H1 (cell line): Measurements from ENCODE around the gene EPHA7. TPM values are rescaled to one million over a fixed set of nuclear protein-coding genes. Genes with fewer than 3 reads are reported as not detected.

Experiments used
- CTCF ChIA-PET: fragments of 300-600 bp; sonication (Branson Sonifier 250); formaldehyde crosslinking; loops from one replicate; lab custom pipeline; 2021; ENCODE audit not compliant: partially characterized antibody; lab: Charles Lee
- POLR2A ChIA-PET: fragments of 300-600 bp; sonication (Branson Sonifier 250); formaldehyde crosslinking; loops from one replicate; lab custom pipeline; 2021; ENCODE audit warnings: inconsistent platforms; ENCODE audit not compliant: partially characterized antibody; lab: Charles Lee
- DNase-seq, 2 experiments: peaks; one replicate each; pipeline versions ENCODE4 v3.0.0 to v3.0.0-alpha.2; 2010 to 2022; ENCODE audit warnings: low spot score in 2 of 2, low read depth in 1 of 2, mixed read lengths in 1 of 2
- FAIRE-seq: peaks from 2 replicates; lab custom pipeline; 2011; peaks lifted over from hg19 to GRCh38; lab: Jason Lieb, UNC
- H2AFZ ChIP-seq: 2 replicates; pipeline ENCODE4 v1.8.1; 2012; ENCODE audit warnings: low read length, inconsistent platforms
- H2AK5ac ChIP-seq: 2 replicates; pipeline ENCODE4 v1.6.1; 2013; ENCODE audit warnings: low read depth, low read length
- H2BK120ac ChIP-seq: replicated peaks from 2 replicates; pipeline ENCODE3; 2013; ENCODE audit warnings: low read depth, low read length, inconsistent platforms
- H2BK12ac ChIP-seq: 2 replicates; pipeline ENCODE4 v1.6.1; 2013; ENCODE audit warnings: low read depth, low read length
- H2BK15ac ChIP-seq: 2 replicates; pipeline ENCODE4 v1.6.1; 2013; ENCODE audit warnings: low read length
- H2BK20ac ChIP-seq: 2 replicates; pipeline ENCODE4 v1.6.1; 2013; ENCODE audit warnings: low read length
- H2BK5ac ChIP-seq: 2 replicates; pipeline ENCODE4 v1.6.1; 2013; ENCODE audit warnings: low read depth, low read length
- H3K14ac ChIP-seq: 2 replicates; pipeline ENCODE4 v1.6.1; 2013; ENCODE audit warnings: inconsistent platforms; ENCODE audit not compliant: insufficient read length
- H3K18ac ChIP-seq: 2 replicates; pipeline ENCODE4 v1.6.1; 2013; ENCODE audit warnings: low read length; ENCODE audit errors: extremely low read depth
- H3K23ac ChIP-seq: 2 replicates; pipeline ENCODE4 v1.6.1; 2013; ENCODE audit warnings: inconsistent platforms; ENCODE audit not compliant: insufficient read length
- H3K23me2 ChIP-seq: 2 replicates; pipeline ENCODE4 v1.6.1; 2013; ENCODE audit warnings: low read depth, low read length
- H3K27ac ChIP-seq: 2 replicates; pipeline ENCODE4 v1.6.1; 2011; ENCODE audit warnings: low read depth, low read length, inconsistent platforms
- H3K27me3 ChIP-seq, 4 experiments: replicated peaks in 1 of 4; 1 replicate in 1 of 4; 2 replicates in 3 of 4; pipeline versions ENCODE4 v1.6.1 to v1.8.1; 2011 to 2013; ENCODE audit warnings: low read length in 3 of 4, mild to moderate bottlenecking in 3 of 4, inconsistent platforms in 2 of 4, mixed read lengths in 2 of 4, moderate library complexity in 1 of 4; ENCODE audit not compliant: control insufficient read depth in 3 of 4, insufficient read depth in 3 of 4; ENCODE audit errors: extremely low read depth in 1 of 4
- H3K36me3 ChIP-seq, 4 experiments: 2 replicates each; pipeline versions ENCODE4 v1.6.1 to v1.8.1; 2011 to 2013; ENCODE audit warnings: mild to moderate bottlenecking in 4 of 4, low read length in 3 of 4, moderate library complexity in 2 of 4, control low read depth in 1 of 4, inconsistent platforms in 1 of 4; ENCODE audit not compliant: insufficient read depth in 4 of 4, control insufficient read depth in 2 of 4
- H3K4ac ChIP-seq: replicated peaks from 2 replicates; pipeline ENCODE3; 2013; ENCODE audit warnings: low read length, low read depth, mixed read lengths, inconsistent platforms; ENCODE audit not compliant: insufficient read length
- H3K4me1 ChIP-seq, 4 experiments: replicated peaks in 1 of 4; 1 replicate in 1 of 4; 2 replicates in 3 of 4; pipeline versions ENCODE4 v1.6.1 to v1.8.1; 2011 to 2013; ENCODE audit warnings: low read length in 3 of 4, inconsistent platforms in 2 of 4, mixed read lengths in 1 of 4; ENCODE audit not compliant: insufficient read depth in 4 of 4, control insufficient read depth in 3 of 4
- H3K4me2 ChIP-seq, 2 experiments: 2 replicates each; pipeline versions ENCODE4 v1.6.1 to v1.8.1; 2011 to 2013; ENCODE audit warnings: low read depth in 2 of 2, low read length in 2 of 2, control low read depth in 1 of 2, inconsistent platforms in 1 of 2, mild to moderate bottlenecking in 1 of 2; ENCODE audit not compliant: insufficient read depth in 1 of 2
- H3K4me3 ChIP-seq, 4 experiments: fragments of 200-600, 300-600 bp in 1 of 4; sonication (generic), shearing (Covaris generic), sonication (Bioruptor Twin) in 1 of 4; 2 replicates each; pipeline versions ENCODE4 v1.5.1 to v1.8.1; 2011 to 2016; ENCODE audit warnings: low read length in 4 of 4, low read depth in 3 of 4, control low read depth in 2 of 4, inconsistent platforms in 2 of 4, mild to moderate bottlenecking in 2 of 4, mixed read lengths in 1 of 4, moderate library complexity in 1 of 4; ENCODE audit not compliant: insufficient read depth in 2 of 4; ENCODE audit errors: extremely low read depth in 1 of 4
- H3K56ac ChIP-seq: replicated peaks from 2 replicates; pipeline ENCODE3; 2013; ENCODE audit warnings: low read depth, mild to moderate bottlenecking, mixed read lengths, low read length, inconsistent platforms; ENCODE audit not compliant: insufficient read length
- H3K79me1 ChIP-seq: 2 replicates; pipeline ENCODE4 v1.6.1; 2013; ENCODE audit warnings: low read depth, low read length, control low read depth
- H3K79me2 ChIP-seq, 2 experiments: 2 replicates each; pipeline versions ENCODE4 v1.6.1 to v1.8.1; 2012 to 2013; ENCODE audit warnings: low read length in 2 of 2, mild to moderate bottlenecking in 2 of 2, inconsistent platforms in 1 of 2; ENCODE audit not compliant: insufficient read depth in 2 of 2, control insufficient read depth in 1 of 2
- H3K9ac ChIP-seq, 4 experiments: replicated peaks in 1 of 4; 1 replicate in 1 of 4; 2 replicates in 3 of 4; pipeline versions ENCODE4 v1.6.1 to v1.8.1; 2011 to 2013; ENCODE audit warnings: low read depth in 3 of 4, low read length in 3 of 4, control low read depth in 2 of 4, mild to moderate bottlenecking in 2 of 4, moderate library complexity in 2 of 4, inconsistent platforms in 1 of 4; ENCODE audit errors: extremely low read depth in 1 of 4
- H3K9me3 ChIP-seq, 2 experiments: 2 replicates each; pipeline versions ENCODE4 v1.6.1 to v1.8.1; 2012 to 2013; ENCODE audit warnings: mild to moderate bottlenecking in 2 of 2, moderate library complexity in 2 of 2, control low read depth in 1 of 2, inconsistent platforms in 1 of 2, low read depth in 1 of 2, low read length in 1 of 2, mixed read lengths in 1 of 2; ENCODE audit not compliant: insufficient read depth in 2 of 2
- H4K20me1 ChIP-seq, 2 experiments: replicated peaks in 1 of 2; 2 replicates each; pipeline versions ENCODE3 to v1.8.1; 2011 to 2013; ENCODE audit warnings: inconsistent platforms in 2 of 2, low read length in 2 of 2, mild to moderate bottlenecking in 1 of 2; ENCODE audit not compliant: insufficient read depth in 2 of 2, control insufficient read depth in 1 of 2
- H4K5ac ChIP-seq: 2 replicates; pipeline ENCODE4 v1.6.1; 2013; ENCODE audit warnings: low read length, low read depth, mixed read lengths, inconsistent platforms; ENCODE audit not compliant: insufficient read length
- H4K8ac ChIP-seq: 2 replicates; pipeline ENCODE4 v1.8.0; 2013; ENCODE audit warnings: mild to moderate bottlenecking, moderate library complexity, low read length, inconsistent platforms; ENCODE audit not compliant: insufficient read depth; ENCODE audit errors: extremely low read depth
- H4K91ac ChIP-seq: replicated peaks from 2 replicates; pipeline ENCODE3; 2013; ENCODE audit warnings: low read length, mixed read lengths, inconsistent platforms; ENCODE audit not compliant: insufficient read length
- BCL11A ChIP-seq, 2 experiments: IDR thresholded peaks; one replicate each; pipeline ENCODE4 v1.6.1; 2011; ENCODE audit warnings: low read depth in 2 of 2, low read length in 2 of 2, mild to moderate bottlenecking in 2 of 2
- E2F6 ChIP-seq: IDR thresholded peaks from 2 replicates; pipeline ENCODE4 v1.6.1; 2012; ENCODE audit warnings: inconsistent platforms
- KDM1A ChIP-seq: fragments of 200-600, 300-600 bp; sonication (generic); IDR thresholded peaks from 2 replicates; pipeline ENCODE4 v1.7.1; 2016; ENCODE audit warnings: mild to moderate bottlenecking, low read length, borderline replicate concordance
- KDM4A ChIP-seq: IDR thresholded peaks from one replicate; pipeline ENCODE4 v1.7.1; 2012; ENCODE audit warnings: low read depth, mild to moderate bottlenecking, moderate library complexity, low read length, inconsistent platforms; ENCODE audit not compliant: severe bottlenecking
- RAD21 ChIP-seq, 2 experiments: IDR thresholded peaks in 1 of 2; conservative IDR thresholded peaks in 1 of 2; 2 replicates each; pipeline ENCODE4 v1.6.1; 2011; ENCODE audit warnings: low read depth in 2 of 2, low read length in 2 of 2, improper control_type of control experiment in 1 of 2, inconsistent platforms in 1 of 2, mild to moderate bottlenecking in 1 of 2, moderate library complexity in 1 of 2
- RNF2 ChIP-seq: fragments of 200-900, 300-1000 bp; sonication (generic); IDR thresholded peaks from 2 replicates; pipeline ENCODE4 v1.7.1; 2016; ENCODE audit warnings: borderline replicate concordance, low read depth, mild to moderate bottlenecking, antibody characterized with exemption, low read length; ENCODE audit not compliant: poor library complexity, severe bottlenecking; ENCODE audit errors: missing control alignments
- SUZ12 ChIP-seq: fragments of 200-600 bp; sonication (generic); IDR thresholded peaks from 2 replicates; pipeline ENCODE4 v1.6.1; 2012; ENCODE audit warnings: mild to moderate bottlenecking, inconsistent platforms, low read length, moderate library complexity, mixed read lengths
- TAF1 ChIP-seq: IDR thresholded peaks from 2 replicates; pipeline ENCODE4 v1.6.1; 2011; ENCODE audit warnings: mild to moderate bottlenecking, low read depth, low read length
- WGBS, 2 experiments: shearing (Covaris generic) in 1 of 2; methylation state at CpG; one replicate each; pipeline versions ENCODE4 v1.1.6 to v1.1.7; 2013 to 2015; ENCODE audit warnings: low lambda C conversion rate in 2 of 2, mixed read lengths in 2 of 2, inconsistent platforms in 1 of 2, low coverage in 1 of 2, missing lambda C conversion rate in 1 of 2; ENCODE audit not compliant: insufficient replicate concordance in 2 of 2, insufficient coverage in 1 of 2, insufficient read length in 1 of 2; ENCODE audit errors: extremely low coverage in 1 of 2, missing lambda C conversion rate in 1 of 2; 5-methylcytosine and 5-hydroxymethylcytosine counted together
- polyA plus RNA-seq, 7 experiments: library from polyadenylated mRNA; depleted of rRNA in 3 of 7; stranded (reverse) in 5 of 7; unstranded in 2 of 7; fragments of >200 nt in 5 of 7; fragments of 200-250 nt in 2 of 7; gene quantifications; 1 replicate in 5 of 7; 2 replicates in 1 of 7; 4 replicates in 1 of 7; pipeline versions ENCODE4 v1.2.1 to v1.2.3, GENCODE V29; 2011 to 2013; ENCODE audit warnings: missing spikeins in 2 of 7, mixed read lengths in 2 of 7
- total RNA-seq: library from RNA; stranded (reverse); fragmentation: NEBNext Ultra II Directional; extraction: Animal tissue kit (Norgen Biotek cat#: 25700); gene quantifications from 2 replicates; pipeline ENCODE4 v1.2.1, GENCODE V29; 2021

Gene EPHA7
- total and polyA plus RNA-seq, 2 of the 8 experiments (the other 6 are each of a cell fraction or from before 2014, with no cell fraction given), result 1.3 to 6.8 TPM

- Histone ChIP-seq H3K23me2 (peaks cover 20% of the 10 kb centered on the region), H3K27ac (no peak overlapping the region), H3K4me1 (peaks cover 0 to 10% (median 4%) of the 10 kb centered on the region in 4 experiments; a peak in 5 of 7 replicates), H3K4ac (no peak overlapping the region), H2AFZ (no peak overlapping the region), H3K23ac (no peak overlapping the region), H2BK5ac (no peak overlapping the region), H3K79me1 (no peaks in the 10 kb centered on the region), H4K20me1 (peaks cover 4 to 8% of the 10 kb centered on the region in 2 experiments), H3K4me2 (peak overlapping the region; percentile 91 to 98), H3K9ac (no peak overlapping the region), H2BK12ac (no peak overlapping the region), H3K14ac (no peak overlapping the region), H3K9me3 (no peaks in the 10 kb centered on the region), H2BK120ac (no peak overlapping the region), H4K5ac (no peak overlapping the region), H3K18ac (no peak overlapping the region), H3K79me2 (no peaks in the 10 kb centered on the region), H3K36me3 (no peaks in the 10 kb centered on the region; a peak in 1 of 8 replicates), H3K4me3 (peak overlapping the region; percentile 81 to 88 (median 85)), H2AK5ac (no peak overlapping the region), H4K91ac (no peak overlapping the region), H2BK15ac (no peak overlapping the region), H4K8ac (no peak overlapping the region), H3K56ac (no peak overlapping the region), H3K27me3 (peaks cover 7 to 17% (median 12%) of the 10 kb centered on the region in 4 experiments; a peak in 6 of 7 replicates), H2BK20ac (no peak overlapping the region)
- no peak for TF ChIP-seq BCL11A (IDR thresholded peaks at IDR 0.05; ENCODE audit: low read depth in 2 of 2, low read length in 2 of 2)
- TF ChIP-seq KDM4A, result peak; percentile 1
- peak; percentile 23; the same call in 1 of the 2 replicates for TF ChIP-seq SUZ12
- peak; percentile 7 to 13; a peak in 1 of 4 replicates for TF ChIP-seq RAD21 (IDR thresholded peaks at IDR 0.05 in 1 of 2, conservative IDR thresholded peaks at IDR 0.05 in 1 of 2; ENCODE audit: low read depth in 2 of 2, low read length in 2 of 2)
- TF ChIP-seq TAF1, result no peak
- no peak for TF ChIP-seq E2F6
- peak; percentile 38; the same call in 1 of the 2 replicates for TF ChIP-seq KDM1A
- TF ChIP-seq RNF2, result peak; percentile 47
- FAIRE-seq (no peak), DNase-seq (no peak)
- WGBS, 2 experiments, result 3% methylated on average over 27 of the region's 27 CpGs; no CpG with 5 or more reads in 1 of the 2 experiments
- POLR2A ChIA-PET, result no interaction called here
- CTCF ChIA-PET, result interaction anchor here (0.6 to 2.5 kb wide), 11 partner anchors 8 to 607 kb away, joined by 3 to 6 read pairs (median 4); no protein-coding TSS in a partner anchor
Observed at GRCh38 chr6:93417421-93418013, 1.8 kb downstream of the EPHA7 start.
